ENCODE measurements around the gene MAP3K19.

DNA sequence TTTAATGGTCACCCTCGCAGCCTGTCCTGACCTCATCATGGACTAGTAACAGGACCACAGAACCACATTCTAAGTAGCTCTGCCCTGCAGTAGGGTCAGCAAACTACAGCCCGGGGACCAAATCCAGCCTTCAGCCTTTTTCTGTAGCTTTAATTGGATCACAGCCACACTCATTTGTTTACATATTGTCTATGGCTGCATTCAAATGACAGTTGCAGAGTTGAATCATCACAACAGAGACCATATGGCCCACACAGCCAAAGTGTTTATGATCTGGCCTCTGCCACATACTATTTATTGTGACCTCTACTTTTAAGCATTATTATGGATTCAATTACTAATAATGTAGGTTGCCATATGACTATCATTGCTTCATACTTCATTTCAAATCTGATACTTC lies 47.7 kb downstream of the MAP3K19 start:
- TF ChIP-seq, protein P1, sequence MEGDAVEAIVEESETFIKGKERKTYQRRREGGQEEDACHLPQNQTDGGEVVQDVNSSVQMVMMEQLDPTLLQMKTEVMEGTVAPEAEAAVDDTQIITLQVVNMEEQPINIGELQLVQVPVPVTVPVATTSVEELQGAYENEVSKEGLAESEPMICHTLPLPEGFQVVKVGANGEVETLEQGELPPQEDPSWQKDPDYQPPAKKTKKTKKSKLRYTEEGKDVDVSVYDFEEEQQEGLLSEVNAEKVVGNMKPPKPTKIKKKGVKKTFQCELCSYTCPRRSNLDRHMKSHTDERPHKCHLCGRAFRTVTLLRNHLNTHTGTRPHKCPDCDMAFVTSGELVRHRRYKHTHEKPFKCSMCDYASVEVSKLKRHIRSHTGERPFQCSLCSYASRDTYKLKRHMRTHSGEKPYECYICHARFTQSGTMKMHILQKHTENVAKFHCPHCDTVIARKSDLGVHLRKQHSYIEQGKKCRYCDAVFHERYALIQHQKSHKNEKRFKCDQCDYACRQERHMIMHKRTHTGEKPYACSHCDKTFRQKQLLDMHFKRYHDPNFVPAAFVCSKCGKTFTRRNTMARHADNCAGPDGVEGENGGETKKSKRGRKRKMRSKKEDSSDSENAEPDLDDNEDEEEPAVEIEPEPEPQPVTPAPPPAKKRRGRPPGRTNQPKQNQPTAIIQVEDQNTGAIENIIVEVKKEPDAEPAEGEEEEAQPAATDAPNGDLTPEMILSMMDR (IDR thresholded peaks at IDR 0.05; ENCODE audit: borderline replicate concordance, extremely low read depth, low read length, poor library complexity, severe bottlenecking), result no peak
- TF ChIP-seq EZH2 (IDR thresholded peaks at IDR 0.05; ENCODE audit: borderline replicate concordance, low read depth, low read length, severe bottlenecking), result no peak

Measured in DND-41 (cell line).